IMR-90 (cell line): Measurements from ENCODE around the gene ZBTB46. TPM values are rescaled to one million over a fixed set of nuclear protein-coding genes. Genes with fewer than 3 reads are reported as not detected.

Source experiments
- ATAC-seq: fragments of 200-7000 bp; cut with Tn5 transposase; 2 replicates; pipeline ENCODE4 v1.9.1; 2020; ENCODE audit warnings: low read depth, mild to moderate bottlenecking, moderate library complexity
- BruUV-seq: library from RNA; stranded (reverse); fragments of 400-500 nt; replicated peaks from 2 replicates; lab custom pipeline; 2021; lab: Mats Ljungman, UMichigan
- CTCF ChIA-PET: fragments of 300-600 bp; formaldehyde crosslinking; extraction: SDS; loops from one replicate; lab custom pipeline; 2021; ENCODE audit warnings: antibody characterized with exemption; lab: Yijun Ruan, JAX
- POLR2A ChIA-PET: fragments of 300-600 bp; sonication (Branson Sonifier 250); formaldehyde crosslinking; loops from one replicate; lab custom pipeline; 2022; ENCODE audit warnings: antibody characterized with exemption; ENCODE audit not compliant: unreplicated experiment; lab: Charles Lee
- DNase-seq: peaks from one replicate; pipeline ENCODE4 v3.0.0; 2013
- H2AFZ ChIP-seq: replicated peaks from 2 replicates; pipeline ENCODE3; 2013; ENCODE audit warnings: low read length, mild to moderate bottlenecking; ENCODE audit not compliant: poor library complexity
- H2AK5ac ChIP-seq: 2 replicates; pipeline ENCODE4 v1.6.1; 2013; ENCODE audit warnings: low read depth, low read length, inconsistent platforms
- H2AK9ac ChIP-seq: replicated peaks from 2 replicates; pipeline ENCODE3; 2013; ENCODE audit warnings: mild to moderate bottlenecking, low read depth, low read length, moderate library complexity; ENCODE audit not compliant: poor library complexity
- H2BK120ac ChIP-seq: 2 replicates; pipeline ENCODE4 v1.6.1; 2013; ENCODE audit warnings: low read depth, low read length, inconsistent platforms
- H2BK15ac ChIP-seq: 3 replicates; pipeline ENCODE4 v1.6.1; 2013; ENCODE audit warnings: low read depth, low read length, inconsistent platforms
- H2BK20ac ChIP-seq: 2 replicates; pipeline ENCODE4 v1.6.1; 2013; ENCODE audit warnings: low read depth, mild to moderate bottlenecking, inconsistent platforms, low read length, moderate library complexity
- H2BK5ac ChIP-seq: 2 replicates; pipeline ENCODE4 v1.6.1; 2013; ENCODE audit warnings: mild to moderate bottlenecking, low read depth, low read length, inconsistent platforms; ENCODE audit not compliant: poor library complexity, severe bottlenecking
- H3K14ac ChIP-seq: replicated peaks from 2 replicates; pipeline ENCODE4 v1.6.1; 2013; ENCODE audit warnings: low read depth, low read length, inconsistent platforms
- H3K18ac ChIP-seq: 2 replicates; pipeline ENCODE4 v1.6.1; 2013; ENCODE audit warnings: low read depth, low read length, control low read depth
- H3K23ac ChIP-seq: 2 replicates; pipeline ENCODE4 v1.6.1; 2013; ENCODE audit warnings: low read depth, low read length, inconsistent platforms
- H3K27ac ChIP-seq: 2 replicates; pipeline ENCODE4 v1.5.1; 2013; ENCODE audit warnings: mild to moderate bottlenecking, control low read depth, low read length; ENCODE audit not compliant: insufficient read depth
- H3K27me3 ChIP-seq: 2 replicates; pipeline ENCODE4 v1.6.1; 2013; ENCODE audit warnings: low read length; ENCODE audit not compliant: control insufficient read depth, insufficient read depth
- H3K36me3 ChIP-seq: 2 replicates; pipeline ENCODE4 v1.6.1; 2013; ENCODE audit warnings: low read length, mixed read lengths; ENCODE audit not compliant: control insufficient read depth, insufficient read depth
- H3K4ac ChIP-seq: 2 replicates; pipeline ENCODE4 v1.6.1; 2013; ENCODE audit warnings: low read depth, low read length, inconsistent platforms
- H3K4me1 ChIP-seq: 2 replicates; pipeline ENCODE4 v1.6.1; 2013; ENCODE audit warnings: low read length, mixed read lengths; ENCODE audit not compliant: control insufficient read depth, insufficient read depth
- H3K4me2 ChIP-seq: 2 replicates; pipeline ENCODE4 v1.6.1; 2013; ENCODE audit warnings: low read depth, mild to moderate bottlenecking, control low read depth, low read length, moderate library complexity
- H3K4me3 ChIP-seq: 2 replicates; pipeline ENCODE4 v1.5.1; 2013; ENCODE audit warnings: low read depth, mild to moderate bottlenecking, control low read depth, low read length, moderate library complexity; ENCODE audit not compliant: insufficient read depth
- H3K56ac ChIP-seq: 2 replicates; pipeline ENCODE4 v1.6.1; 2013; ENCODE audit warnings: low read length, inconsistent platforms; ENCODE audit not compliant: insufficient read depth; ENCODE audit errors: extremely low read depth
- H3K79me1 ChIP-seq, 2 experiments: 2 replicates each; pipeline ENCODE4 v1.6.1; 2013; ENCODE audit warnings: low read length in 2 of 2, inconsistent platforms in 1 of 2, low read depth in 1 of 2
- H3K9ac ChIP-seq: 2 replicates; pipeline ENCODE4 v1.6.1; 2013; ENCODE audit warnings: low read depth, low read length, control low read depth
- H3K9me1 ChIP-seq: 2 replicates; pipeline ENCODE4 v1.6.1; 2013; ENCODE audit warnings: low read length, inconsistent platforms; ENCODE audit not compliant: insufficient read depth
- H3K9me3 ChIP-seq: 2 replicates; pipeline ENCODE4 v1.6.1; 2013; ENCODE audit warnings: low read length; ENCODE audit not compliant: control insufficient read depth, insufficient read depth
- H4K20me1 ChIP-seq: 2 replicates; pipeline ENCODE4 v1.6.1; 2013; ENCODE audit warnings: low read length, inconsistent platforms; ENCODE audit not compliant: insufficient read depth
- H4K5ac ChIP-seq: 2 replicates; pipeline ENCODE4 v1.6.1; 2013; ENCODE audit warnings: mild to moderate bottlenecking, low read depth, low read length, control low read depth
- H4K8ac ChIP-seq, 2 experiments: 2 replicates each; pipeline ENCODE4 v1.6.1; 2013; ENCODE audit warnings: low read depth in 2 of 2, low read length in 2 of 2, control low read depth in 1 of 2, inconsistent platforms in 1 of 2
- H4K91ac ChIP-seq: 2 replicates; pipeline ENCODE4 v1.6.1; 2013; ENCODE audit warnings: low read depth, low read length, inconsistent platforms; ENCODE audit not compliant: insufficient read depth
- BHLHE40 ChIP-seq: fragments of 150-350 bp; IDR thresholded peaks from 2 replicates; pipeline ENCODE4 v1.6.1; 2016; ENCODE audit warnings: mild to moderate bottlenecking, low read depth, low read length
- CEBPB ChIP-seq: IDR thresholded peaks from 2 replicates; pipeline ENCODE4 v1.6.1; 2012; ENCODE audit warnings: low read depth, low read length, improper control_type of control experiment
- CHD1 ChIP-seq: IDR thresholded peaks from 2 replicates; pipeline ENCODE4 v1.6.1; 2012; ENCODE audit warnings: low read depth, low read length, improper control_type of control experiment
- FOS ChIP-seq: fragments of 150-350 bp; IDR thresholded peaks from 2 replicates; pipeline ENCODE4 v1.6.1; 2016; ENCODE audit warnings: low read depth, low read length
- MXI1 ChIP-seq: IDR thresholded peaks from 2 replicates; pipeline ENCODE4 v1.6.1; 2012; ENCODE audit warnings: low read depth, mild to moderate bottlenecking, low read length, moderate library complexity, borderline replicate concordance
- NFE2L2 ChIP-seq: fragments of 150-350 bp; IDR thresholded peaks from 2 replicates; pipeline ENCODE4 v1.6.1; 2016; ENCODE audit warnings: low read depth, mild to moderate bottlenecking, low read length
- POLR2A ChIP-seq: IDR thresholded peaks from 2 replicates; pipeline ENCODE4 v1.6.1; 2012; ENCODE audit warnings: mild to moderate bottlenecking, low read depth, low read length
- RAD21 ChIP-seq: IDR thresholded peaks from 2 replicates; pipeline ENCODE4 v1.6.1; 2012; ENCODE audit warnings: low read length, improper control_type of control experiment
- RCOR1 ChIP-seq: IDR thresholded peaks from 2 replicates; pipeline ENCODE4 v1.6.1; 2012; ENCODE audit warnings: mild to moderate bottlenecking, low read length, improper control_type of control experiment; ENCODE audit not compliant: insufficient replicate concordance
- RFX5 ChIP-seq: IDR thresholded peaks from 2 replicates; pipeline ENCODE4 v1.8.0; 2012; ENCODE audit warnings: low read depth, mild to moderate bottlenecking, low read length, moderate library complexity
- SMC3 ChIP-seq: fragments of 150-350 bp; IDR thresholded peaks from 2 replicates; pipeline ENCODE4 v1.6.1; 2016; ENCODE audit warnings: low read depth, mild to moderate bottlenecking, antibody characterized with exemption, low read length, moderate library complexity
- WGBS, 2 experiments: methylation state at CpG; one replicate each; pipeline versions ENCODE4 v1.1.5 to v1.1.7; 2013; ENCODE audit warnings: missing lambda C conversion rate in 2 of 2; ENCODE audit not compliant: insufficient read length in 1 of 2; ENCODE audit errors: extremely low coverage in 2 of 2; 5-methylcytosine and 5-hydroxymethylcytosine counted together
- dilution Hi-C: fragments of 300-500 bp; cut with HindIII; formaldehyde crosslinking; loops from one replicate; pipeline ENCODE4 v1.14.3; 2018; ENCODE audit warnings: low sequenced_read_pairs; ENCODE audit not compliant: unreplicated experiment
- in situ Hi-C: fragments of 300-500 bp; cut with MboI; formaldehyde crosslinking; loops from 3 replicates; pipeline ENCODE4 v1.14.3; 2019; ENCODE audit warnings: low sequenced_read_pairs, inconsistent platforms, mixed read lengths
- intact Hi-C: fragments of 100-400 bp; cut with micrococcal nuclease; formaldehyde crosslinking; loops from 2 replicates; pipeline ENCODE4 v1.10.0; 2022
- polyA plus RNA-seq, 3 experiments: library from polyadenylated mRNA; depleted of rRNA; stranded (reverse); fragments of >200 nt; gene quantifications; 2 replicates each; pipeline ENCODE4 v1.2.3, GENCODE V29; 2012; ENCODE audit warnings: low replicate concordance in 1 of 3
- total RNA-seq: library from RNA; depleted of rRNA; stranded (reverse); fragments of >200 nt; gene quantifications from 2 replicates; pipeline ENCODE4 v1.2.3, GENCODE V29; 2012
- TF ChIP-seq, protein P1 (sequence below): conservative IDR thresholded peaks from 2 replicates; pipeline ENCODE4 v1.5.1; 2012; ENCODE audit warnings: mild to moderate bottlenecking, low read depth, low read length, improper control_type of control experiment
- TF ChIP-seq, protein P2 (sequence below): fragments of 150-350 bp; IDR thresholded peaks from 2 replicates; pipeline ENCODE4 v1.6.1; 2017; ENCODE audit warnings: mild to moderate bottlenecking, antibody characterized with exemption, low read length, low read depth

The ZBTB46 gene
- total and polyA plus RNA-seq, 2 of the 4 experiments (the other 2 are of a cell fraction): 4.2 to 14.9 TPM

DNA sequence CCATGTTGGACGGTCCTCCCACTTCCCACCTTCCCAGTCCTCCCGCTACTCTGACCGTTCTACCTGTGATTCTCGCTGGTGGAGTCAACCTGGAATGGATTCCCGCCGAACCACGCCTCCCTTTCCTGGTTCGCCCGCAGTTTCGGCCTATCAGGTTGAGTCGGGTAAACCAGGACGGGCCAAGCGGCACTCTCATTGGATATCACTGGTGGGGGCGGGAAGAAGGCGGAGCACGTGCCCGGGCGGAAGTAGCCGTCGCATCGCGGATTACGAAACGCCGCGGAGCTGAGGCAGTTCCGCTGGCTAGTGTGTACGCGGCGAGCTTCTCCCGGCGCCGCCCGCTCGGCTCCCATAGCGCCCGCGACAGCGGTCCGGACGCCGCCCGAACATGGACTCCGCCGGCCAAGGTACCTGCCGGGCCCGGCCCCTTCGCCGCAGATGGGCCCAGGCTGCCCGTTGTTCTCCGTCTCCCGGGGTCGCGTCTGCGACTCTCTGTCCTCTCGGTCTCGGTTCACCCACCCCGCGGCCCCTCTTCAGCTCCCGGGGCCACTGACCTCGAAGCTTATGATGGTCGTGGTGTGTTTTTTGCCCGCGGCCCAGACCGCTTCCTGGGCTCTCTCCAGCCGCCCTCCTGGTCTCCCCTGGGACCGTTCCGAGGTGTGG lies 34.0 kb upstream of the ZBTB46 start, which contains the start of gene TPD52L2 (continued):
- TF ChIP-seq RCOR1 (no peak), NFE2L2 (no peak), FOS (no peak), POLR2A (peak; percentile 98)

DNA sequence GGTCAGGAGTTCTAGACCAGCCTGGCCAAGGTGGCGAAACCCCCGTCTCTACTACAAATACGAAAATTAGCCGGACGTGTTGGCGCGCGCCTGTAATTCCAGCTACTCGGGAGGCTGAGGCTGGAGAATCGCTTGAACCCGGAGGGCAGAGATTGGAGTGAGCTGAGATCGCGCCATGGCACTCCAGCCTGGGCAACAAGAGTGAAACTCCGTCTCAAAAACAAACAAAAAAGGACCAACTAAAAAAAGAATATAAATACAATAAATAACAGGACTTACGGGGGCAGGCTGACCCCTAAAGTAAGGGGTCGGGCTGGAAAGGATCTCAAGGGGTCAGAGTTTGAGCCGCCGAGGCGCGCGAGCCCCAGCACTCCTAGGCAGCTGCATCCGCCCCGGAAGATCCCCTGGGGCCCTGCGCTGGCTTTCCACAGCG lies 33.5 kb upstream of the ZBTB46 start:
- ChIA-PET CTCF (interaction anchor here (0.6 to 1.2 kb wide), 3 partner anchors 9 to 327 kb away, joined by 3 to 10 read pairs (median 3); partner anchors contain the start of gene PTK6), POLR2A (interaction anchor here (1.6 kb wide), 1 partner anchor 116 kb away, joined by 4 read pairs; no protein-coding TSS in a partner anchor)
- Histone ChIP-seq H3K4me3 (peak overlapping the region; percentile 69), H3K4me2 (peak overlapping the region; percentile 78), H3K18ac (no peak overlapping the region), H2AK9ac (peak overlapping the region; percentile 94), H2BK120ac (no peak overlapping the region), H3K27me3 (no peaks in the 10 kb centered on the region), H3K56ac (no peak overlapping the region), H4K8ac (peak overlapping the region in 1 of 2 experiments; percentile 56; a peak in 2 of 4 replicates), H3K9me3 (no peaks in the 10 kb centered on the region), H4K20me1 (peaks cover 6% of the 10 kb centered on the region), H3K79me1 (peaks cover 16 to 52% of the 10 kb centered on the region in 2 experiments), H3K9me1 (no peaks in the 10 kb centered on the region; the same call in 1 of the 2 replicates), H3K4ac (no peak overlapping the region; the same call in 1 of the 2 replicates), H2AFZ (peak overlapping the region; percentile 96), H4K91ac (no peak overlapping the region), H3K36me3 (peaks cover 19% of the 10 kb centered on the region), H2BK15ac (no peak overlapping the region), H3K23ac (no peak overlapping the region), H2AK5ac (no peak overlapping the region), H3K14ac (no peak overlapping the region), H3K4me1 (peaks cover 6% of the 10 kb centered on the region), H3K9ac (peak overlapping the region; percentile 38), H2BK5ac (no peak overlapping the region), H4K5ac (no peak overlapping the region), H3K27ac (peak overlapping the region; percentile 36), H2BK20ac (no peak overlapping the region)
- DNase-seq (no peak), ATAC-seq (no peak)
- in situ Hi-C loops: loop anchor here (10.0 kb wide), 2 partner anchors 160 to 330 kb away; partner anchors contain the start of genes ARFRP1, PTK6 and ZGPAT
- dilution Hi-C loops: no loop called here
- 0% methylated on average over 13 of the region's 25 CpGs; no CpG with 5 or more reads in 1 of the 2 experiments for WGBS, 2 experiments
- no TSS peak for BruUV-seq
- TF ChIP-seq SMC3 (no peak), RAD21 (no peak), POLR2A (no peak), RFX5 (no peak), RCOR1 (no peak), MXI1 (no peak), BHLHE40 (no peak), CEBPB (no peak), CHD1 (no peak), NFE2L2 (no peak)
- TF ChIP-seq, protein P1, sequence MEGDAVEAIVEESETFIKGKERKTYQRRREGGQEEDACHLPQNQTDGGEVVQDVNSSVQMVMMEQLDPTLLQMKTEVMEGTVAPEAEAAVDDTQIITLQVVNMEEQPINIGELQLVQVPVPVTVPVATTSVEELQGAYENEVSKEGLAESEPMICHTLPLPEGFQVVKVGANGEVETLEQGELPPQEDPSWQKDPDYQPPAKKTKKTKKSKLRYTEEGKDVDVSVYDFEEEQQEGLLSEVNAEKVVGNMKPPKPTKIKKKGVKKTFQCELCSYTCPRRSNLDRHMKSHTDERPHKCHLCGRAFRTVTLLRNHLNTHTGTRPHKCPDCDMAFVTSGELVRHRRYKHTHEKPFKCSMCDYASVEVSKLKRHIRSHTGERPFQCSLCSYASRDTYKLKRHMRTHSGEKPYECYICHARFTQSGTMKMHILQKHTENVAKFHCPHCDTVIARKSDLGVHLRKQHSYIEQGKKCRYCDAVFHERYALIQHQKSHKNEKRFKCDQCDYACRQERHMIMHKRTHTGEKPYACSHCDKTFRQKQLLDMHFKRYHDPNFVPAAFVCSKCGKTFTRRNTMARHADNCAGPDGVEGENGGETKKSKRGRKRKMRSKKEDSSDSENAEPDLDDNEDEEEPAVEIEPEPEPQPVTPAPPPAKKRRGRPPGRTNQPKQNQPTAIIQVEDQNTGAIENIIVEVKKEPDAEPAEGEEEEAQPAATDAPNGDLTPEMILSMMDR: no peak
- TF ChIP-seq, protein P2, sequence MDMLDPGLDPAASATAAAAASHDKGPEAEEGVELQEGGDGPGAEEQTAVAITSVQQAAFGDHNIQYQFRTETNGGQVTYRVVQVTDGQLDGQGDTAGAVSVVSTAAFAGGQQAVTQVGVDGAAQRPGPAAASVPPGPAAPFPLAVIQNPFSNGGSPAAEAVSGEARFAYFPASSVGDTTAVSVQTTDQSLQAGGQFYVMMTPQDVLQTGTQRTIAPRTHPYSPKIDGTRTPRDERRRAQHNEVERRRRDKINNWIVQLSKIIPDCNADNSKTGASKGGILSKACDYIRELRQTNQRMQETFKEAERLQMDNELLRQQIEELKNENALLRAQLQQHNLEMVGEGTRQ: no peak
- intact Hi-C loops: loop anchor here (1.0 to 2.0 kb wide), 4 partner anchors 34 to 158 kb away; partner anchors contain the start of gene ARFRP1
